ENCODE measurements around the gene GGT6.

The GGT6 gene

DNA sequence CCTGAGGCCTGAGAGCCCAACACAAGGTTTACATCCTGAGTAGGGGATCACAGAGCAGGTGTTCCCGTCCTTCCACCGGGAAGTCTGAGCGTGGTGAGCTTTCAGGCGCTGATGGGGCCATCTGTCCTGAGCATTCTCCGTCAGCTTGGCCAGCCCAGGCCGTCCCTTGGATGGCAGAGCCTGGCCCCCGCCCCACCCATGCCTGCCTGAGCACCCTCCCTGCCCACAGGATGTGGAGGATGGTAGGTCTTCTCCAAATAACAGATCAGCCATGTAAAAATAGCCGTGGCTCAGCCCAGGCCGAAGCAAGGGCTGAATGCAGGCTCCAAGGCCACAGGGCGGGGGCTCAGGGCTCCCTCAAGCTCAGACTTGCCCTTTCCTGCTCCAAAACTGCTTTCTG is 41.5 kb downstream of the GGT6 start:
- Histone ChIP-seq H3K4me1 (ENCODE audit: insufficient read depth, low read length) (no peaks in the 10 kb centered on the region), H3K36me3 (ENCODE audit: insufficient read depth, low read length) (no peaks in the 10 kb centered on the region), H3K4me2 (ENCODE audit: insufficient read depth, low read length) (no peak overlapping the region), H4K20me1 (ENCODE audit: insufficient read depth, low read length) (no peaks in the 10 kb centered on the region; the same call in 1 of the 2 replicates), H3K79me2 (ENCODE audit: insufficient read depth, low read length) (no peaks in the 10 kb centered on the region), H3K4me3 (ENCODE audit: low read depth in 1 of 2, low read length in 2 of 2) (no peak overlapping the region), H3K9ac (ENCODE audit: low read depth, low read length) (no peak overlapping the region), H2AFZ (ENCODE audit: low read depth, low read length) (no peak overlapping the region), H3K27ac (ENCODE audit: low read length) (no peak overlapping the region), H3K9me3 (ENCODE audit: insufficient read depth, low read length, severe bottlenecking) (no peaks in the 10 kb centered on the region), H3K27me3 (ENCODE audit: insufficient read depth, low read length, poor library complexity) (no peaks in the 10 kb centered on the region)
- DNase-seq (no peak), ATAC-seq (ENCODE audit: insufficient read depth, low read depth) (no peak)
- TF ChIP-seq, protein P1, sequence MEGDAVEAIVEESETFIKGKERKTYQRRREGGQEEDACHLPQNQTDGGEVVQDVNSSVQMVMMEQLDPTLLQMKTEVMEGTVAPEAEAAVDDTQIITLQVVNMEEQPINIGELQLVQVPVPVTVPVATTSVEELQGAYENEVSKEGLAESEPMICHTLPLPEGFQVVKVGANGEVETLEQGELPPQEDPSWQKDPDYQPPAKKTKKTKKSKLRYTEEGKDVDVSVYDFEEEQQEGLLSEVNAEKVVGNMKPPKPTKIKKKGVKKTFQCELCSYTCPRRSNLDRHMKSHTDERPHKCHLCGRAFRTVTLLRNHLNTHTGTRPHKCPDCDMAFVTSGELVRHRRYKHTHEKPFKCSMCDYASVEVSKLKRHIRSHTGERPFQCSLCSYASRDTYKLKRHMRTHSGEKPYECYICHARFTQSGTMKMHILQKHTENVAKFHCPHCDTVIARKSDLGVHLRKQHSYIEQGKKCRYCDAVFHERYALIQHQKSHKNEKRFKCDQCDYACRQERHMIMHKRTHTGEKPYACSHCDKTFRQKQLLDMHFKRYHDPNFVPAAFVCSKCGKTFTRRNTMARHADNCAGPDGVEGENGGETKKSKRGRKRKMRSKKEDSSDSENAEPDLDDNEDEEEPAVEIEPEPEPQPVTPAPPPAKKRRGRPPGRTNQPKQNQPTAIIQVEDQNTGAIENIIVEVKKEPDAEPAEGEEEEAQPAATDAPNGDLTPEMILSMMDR (IDR thresholded peaks at IDR 0.05; ENCODE audit: borderline replicate concordance, extremely low read depth, low read length, poor library complexity, severe bottlenecking) = no peak
- TF ChIP-seq EZH2 (IDR thresholded peaks at IDR 0.05; ENCODE audit: borderline replicate concordance, low read depth, low read length, severe bottlenecking) = no peak

DNA sequence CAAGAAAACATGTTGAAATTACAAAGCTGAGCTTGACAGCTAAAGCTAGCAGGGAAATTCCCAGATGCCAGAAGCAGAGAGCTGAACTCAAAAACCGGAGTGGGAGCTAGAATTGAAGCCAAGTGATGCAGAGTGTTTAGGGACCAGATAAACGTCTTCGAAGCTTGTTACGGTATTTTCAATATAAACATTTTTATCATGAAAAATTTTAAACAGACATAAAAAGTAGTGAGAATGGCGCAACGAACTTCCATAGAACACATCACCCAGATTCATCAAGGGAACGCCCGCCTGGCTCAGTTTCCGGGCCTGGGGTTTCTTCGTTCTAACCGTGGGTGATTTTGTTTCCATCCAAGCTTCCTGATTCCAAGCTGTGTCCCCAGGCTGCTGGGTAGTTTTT is 43.6 kb downstream of the GGT6 start:
- ATAC-seq (ENCODE audit: insufficient read depth, low read depth) = no peak
- Histone ChIP-seq H3K4me2 (ENCODE audit: insufficient read depth, low read length) (no peak overlapping the region), H3K4me3 (ENCODE audit: low read depth in 1 of 2, low read length in 2 of 2) (no peak overlapping the region), H3K9ac (ENCODE audit: low read depth, low read length) (no peak overlapping the region), H3K36me3 (ENCODE audit: insufficient read depth, low read length) (no peaks in the 10 kb centered on the region), H3K9me3 (ENCODE audit: insufficient read depth, low read length, severe bottlenecking) (no peaks in the 10 kb centered on the region), H3K4me1 (ENCODE audit: insufficient read depth, low read length) (no peaks in the 10 kb centered on the region), H3K27me3 (ENCODE audit: insufficient read depth, low read length, poor library complexity) (no peaks in the 10 kb centered on the region), H4K20me1 (ENCODE audit: insufficient read depth, low read length) (no peaks in the 10 kb centered on the region; the same call in 1 of the 2 replicates), H3K27ac (ENCODE audit: low read length) (no peak overlapping the region), H2AFZ (ENCODE audit: low read depth, low read length) (no peak overlapping the region), H3K79me2 (ENCODE audit: insufficient read depth, low read length) (no peaks in the 10 kb centered on the region)
- TF ChIP-seq, protein P1 (IDR thresholded peaks at IDR 0.05; ENCODE audit: borderline replicate concordance, extremely low read depth, low read length, poor library complexity, severe bottlenecking) = no peak
- TF ChIP-seq EZH2 (IDR thresholded peaks at IDR 0.05; ENCODE audit: borderline replicate concordance, low read depth, low read length, severe bottlenecking) = no peak
- DNase-seq = no peak

DNA sequence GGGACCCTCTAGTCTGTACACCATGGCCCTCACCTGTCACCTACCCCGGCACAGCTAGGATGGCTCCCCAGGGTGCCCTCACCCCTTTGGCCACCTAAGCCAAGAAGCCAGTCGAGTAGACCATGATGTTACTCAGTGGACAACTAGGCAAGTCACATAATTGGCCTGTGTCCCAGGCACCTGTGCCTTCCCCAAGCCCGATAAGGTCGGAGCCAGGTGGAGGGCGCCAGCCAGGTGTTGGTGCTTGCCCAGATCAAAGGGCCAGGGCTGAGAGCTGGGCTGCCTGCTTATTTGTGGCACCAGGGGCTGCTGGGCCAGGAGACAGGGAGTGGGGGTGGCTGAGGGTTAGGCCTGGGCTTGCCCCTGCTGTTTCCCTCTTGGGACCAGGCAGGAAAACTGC is 44.9 kb downstream of the GGT6 start:
- H2AFZ ChIP-seq (ENCODE audit: low read depth, low read length) = no peak overlapping the region
- peaks cover 3% of the 10 kb centered on the region; the same call in 1 of the 2 replicates for H4K20me1 ChIP-seq (ENCODE audit: insufficient read depth, low read length)
- ATAC-seq (ENCODE audit: insufficient read depth, low read depth) = no peak
- H3K9ac ChIP-seq (ENCODE audit: low read depth, low read length) = no peak overlapping the region
- H3K79me2 ChIP-seq (ENCODE audit: insufficient read depth, low read length) = no peaks in the 10 kb centered on the region
- H3K9me3 ChIP-seq (ENCODE audit: insufficient read depth, low read length, severe bottlenecking) = no peaks in the 10 kb centered on the region
- no peaks in the 10 kb centered on the region for H3K4me1 ChIP-seq (ENCODE audit: insufficient read depth, low read length)
- H3K27me3 ChIP-seq (ENCODE audit: insufficient read depth, low read length, poor library complexity) = no peaks in the 10 kb centered on the region
- no peak for DNase-seq
- H3K27ac ChIP-seq (ENCODE audit: low read length) = no peak overlapping the region
- no peak for TF ChIP-seq EZH2 (IDR thresholded peaks at IDR 0.05; ENCODE audit: borderline replicate concordance, low read depth, low read length, severe bottlenecking)
- TF ChIP-seq, protein P1 (IDR thresholded peaks at IDR 0.05; ENCODE audit: borderline replicate concordance, extremely low read depth, low read length, poor library complexity, severe bottlenecking) = no peak
- no peaks in the 10 kb centered on the region for H3K36me3 ChIP-seq (ENCODE audit: insufficient read depth, low read length)
- no peak overlapping the region for H3K4me2 ChIP-seq (ENCODE audit: insufficient read depth, low read length)
- H3K4me3 ChIP-seq (ENCODE audit: low read depth in 1 of 2, low read length in 2 of 2) = no peak overlapping the region

DNA sequence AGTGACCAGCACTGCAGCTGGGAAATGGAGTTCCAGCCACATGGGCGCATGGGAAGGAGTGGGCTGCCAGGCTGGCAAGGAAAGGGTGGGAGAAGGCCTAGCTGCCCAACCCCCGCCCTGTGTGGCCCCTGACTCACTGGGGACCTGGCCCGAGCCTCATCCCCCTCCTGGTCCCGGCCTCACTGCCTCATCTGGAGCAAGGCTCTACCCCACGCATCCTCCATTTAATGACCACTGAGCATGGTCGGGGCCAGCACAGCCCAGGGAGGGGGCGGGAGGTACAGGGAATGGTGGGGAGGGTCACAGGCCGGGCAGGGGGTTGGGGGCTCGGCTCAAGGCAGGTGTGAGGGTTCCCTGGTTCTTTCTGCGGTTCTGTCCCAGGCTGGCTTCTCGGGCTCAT is 45.6 kb downstream of the GGT6 start:
- no peak for TF ChIP-seq EZH2 (IDR thresholded peaks at IDR 0.05; ENCODE audit: borderline replicate concordance, low read depth, low read length, severe bottlenecking)
- TF ChIP-seq, protein P1 (IDR thresholded peaks at IDR 0.05; ENCODE audit: borderline replicate concordance, extremely low read depth, low read length, poor library complexity, severe bottlenecking) = no peak
- no peak overlapping the region for H3K4me2 ChIP-seq (ENCODE audit: insufficient read depth, low read length)
- no peak overlapping the region for H3K4me3 ChIP-seq (ENCODE audit: low read depth in 1 of 2, low read length in 2 of 2)
- no peaks in the 10 kb centered on the region for H3K79me2 ChIP-seq (ENCODE audit: insufficient read depth, low read length)
- ATAC-seq (ENCODE audit: insufficient read depth, low read depth) = no peak
- no peak overlapping the region for H3K27ac ChIP-seq (ENCODE audit: low read length)
- no peak overlapping the region for H3K9ac ChIP-seq (ENCODE audit: low read depth, low read length)
- no peaks in the 10 kb centered on the region for H3K9me3 ChIP-seq (ENCODE audit: insufficient read depth, low read length, severe bottlenecking)
- H3K4me1 ChIP-seq (ENCODE audit: insufficient read depth, low read length) = no peaks in the 10 kb centered on the region
- H4K20me1 ChIP-seq (ENCODE audit: insufficient read depth, low read length) = peaks cover 3% of the 10 kb centered on the region; the same call in 1 of the 2 replicates
- no peak overlapping the region for H2AFZ ChIP-seq (ENCODE audit: low read depth, low read length)
- DNase-seq = no peak
- H3K27me3 ChIP-seq (ENCODE audit: insufficient read depth, low read length, poor library complexity) = no peaks in the 10 kb centered on the region
- no peaks in the 10 kb centered on the region for H3K36me3 ChIP-seq (ENCODE audit: insufficient read depth, low read length)

Data from DND-41 (cell line).